AG09309 (cell line): Measurements from ENCODE around the gene SCUBE1.

Experiments
- DNase-seq: peaks from one replicate; pipeline ENCODE4 v3.0.0-alpha.2; 2010; ENCODE audit warnings: low read depth
- H3K4me3 ChIP-seq: 2 replicates; pipeline ENCODE4 v1.5.1; 2011; ENCODE audit warnings: mild to moderate bottlenecking, low read depth, low read length, moderate library complexity; ENCODE audit not compliant: control insufficient read depth
- TF ChIP-seq, protein P1 (sequence below): IDR thresholded peaks from 2 replicates; pipeline ENCODE4 v1.5.1; 2011; ENCODE audit warnings: mild to moderate bottlenecking, low read depth, low read length, inconsistent platforms; ENCODE audit not compliant: insufficient read depth, control insufficient read depth; ENCODE audit errors: missing control alignments

SCUBE1 gene

DNA sequence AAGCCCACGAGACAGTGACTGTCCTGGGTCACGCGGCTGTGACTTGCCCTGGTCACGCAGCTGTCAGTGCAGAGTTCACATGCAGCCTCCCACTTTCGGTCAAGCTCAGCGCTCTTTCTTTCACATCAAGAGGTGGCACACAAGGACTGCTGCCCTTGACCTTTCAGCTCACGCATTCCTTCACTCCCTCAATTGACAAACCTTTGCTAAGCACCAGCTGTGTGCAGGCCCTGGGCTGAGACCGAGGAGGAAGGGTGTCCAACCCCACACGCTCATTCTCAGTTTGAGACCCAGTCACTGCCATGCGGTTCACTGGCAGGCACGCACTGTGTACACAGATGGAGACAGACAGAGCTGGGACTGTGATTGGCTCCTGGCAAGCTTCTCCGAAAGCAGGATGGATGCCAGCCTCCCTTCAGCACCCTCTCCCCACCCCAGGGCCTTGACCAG lies 70.3 kb downstream of the SCUBE1 start:
- TF ChIP-seq, protein P1, sequence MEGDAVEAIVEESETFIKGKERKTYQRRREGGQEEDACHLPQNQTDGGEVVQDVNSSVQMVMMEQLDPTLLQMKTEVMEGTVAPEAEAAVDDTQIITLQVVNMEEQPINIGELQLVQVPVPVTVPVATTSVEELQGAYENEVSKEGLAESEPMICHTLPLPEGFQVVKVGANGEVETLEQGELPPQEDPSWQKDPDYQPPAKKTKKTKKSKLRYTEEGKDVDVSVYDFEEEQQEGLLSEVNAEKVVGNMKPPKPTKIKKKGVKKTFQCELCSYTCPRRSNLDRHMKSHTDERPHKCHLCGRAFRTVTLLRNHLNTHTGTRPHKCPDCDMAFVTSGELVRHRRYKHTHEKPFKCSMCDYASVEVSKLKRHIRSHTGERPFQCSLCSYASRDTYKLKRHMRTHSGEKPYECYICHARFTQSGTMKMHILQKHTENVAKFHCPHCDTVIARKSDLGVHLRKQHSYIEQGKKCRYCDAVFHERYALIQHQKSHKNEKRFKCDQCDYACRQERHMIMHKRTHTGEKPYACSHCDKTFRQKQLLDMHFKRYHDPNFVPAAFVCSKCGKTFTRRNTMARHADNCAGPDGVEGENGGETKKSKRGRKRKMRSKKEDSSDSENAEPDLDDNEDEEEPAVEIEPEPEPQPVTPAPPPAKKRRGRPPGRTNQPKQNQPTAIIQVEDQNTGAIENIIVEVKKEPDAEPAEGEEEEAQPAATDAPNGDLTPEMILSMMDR: no peak
- DNase-seq: no peak
- no peak overlapping the region for H3K4me3 ChIP-seq

DNA sequence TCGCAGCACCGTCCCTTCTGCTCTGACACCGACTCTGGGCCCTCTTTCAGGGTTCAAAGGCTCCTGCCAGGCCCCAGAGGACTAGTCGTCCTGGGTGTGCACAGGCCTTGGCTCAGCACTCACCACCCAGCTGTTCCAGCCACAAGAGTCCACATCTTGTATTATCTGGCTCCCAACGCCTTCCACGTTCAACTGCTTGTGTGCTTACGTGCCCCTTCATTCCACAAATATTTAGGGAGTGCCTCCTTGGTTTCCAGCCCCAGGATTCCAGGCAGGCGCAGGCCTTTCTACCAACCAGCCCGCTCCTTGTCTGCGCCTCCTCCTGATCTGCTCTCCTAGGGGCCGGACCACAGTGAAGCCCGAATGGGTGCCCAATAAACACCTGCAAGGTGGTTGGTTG lies 70.9 kb downstream of the SCUBE1 start:
- TF ChIP-seq, protein P1: no peak
- no peak for DNase-seq
- H3K4me3 ChIP-seq: no peak overlapping the region

DNA sequence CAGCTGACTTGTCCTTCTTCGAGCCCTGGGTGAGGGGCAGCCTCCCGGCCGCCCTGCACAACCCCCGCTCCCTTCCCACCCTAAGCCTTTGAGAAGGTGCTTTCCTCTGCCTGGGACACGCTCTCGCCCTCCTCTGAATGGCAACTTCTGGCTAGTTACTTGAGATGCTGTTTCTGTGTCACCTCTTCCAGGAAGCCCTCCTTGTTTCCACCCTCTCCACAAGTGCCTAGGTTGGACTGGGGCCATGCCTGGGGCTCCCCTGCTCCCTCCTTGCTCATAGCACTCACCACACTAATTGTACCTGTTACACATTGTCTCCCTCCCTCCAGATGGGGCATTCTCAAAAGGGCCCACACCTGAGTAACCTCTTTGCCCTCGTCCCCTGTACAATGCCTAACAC lies 72.2 kb downstream of the SCUBE1 start:
- DNase-seq: no peak
- no peak overlapping the region for H3K4me3 ChIP-seq
- TF ChIP-seq, protein P1: no peak

DNA sequence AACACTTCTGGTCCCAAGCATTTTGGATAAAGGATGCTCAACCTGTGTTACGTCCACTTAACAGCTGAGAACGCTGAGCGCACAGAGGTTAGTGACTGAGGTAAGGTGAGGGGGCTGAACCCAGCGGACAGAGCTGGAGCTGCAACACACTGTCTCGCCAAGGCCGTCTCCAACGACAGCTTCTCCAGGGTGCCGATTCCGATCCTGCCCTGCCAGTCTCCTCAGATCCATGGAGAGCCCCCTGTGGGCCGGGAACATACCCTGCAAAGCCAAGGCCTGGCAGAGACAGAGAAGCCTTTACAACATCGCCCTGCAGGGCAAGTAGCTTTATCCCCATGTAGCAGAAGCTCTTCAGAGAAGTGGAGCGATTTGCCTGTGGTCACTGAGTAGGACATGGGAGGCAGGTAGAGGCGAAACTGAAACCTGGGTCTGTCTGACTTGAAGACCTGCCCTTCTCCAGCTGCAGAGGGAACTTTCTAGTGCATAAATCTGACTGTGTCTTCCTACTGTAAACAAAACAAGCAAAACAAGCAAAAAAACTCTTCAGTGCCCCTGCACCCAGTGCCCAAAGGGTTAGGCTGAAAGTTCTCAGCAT lies 72.8 kb downstream of the SCUBE1 start:
- no peak overlapping the region for H3K4me3 ChIP-seq
- DNase-seq: no peak
- TF ChIP-seq, protein P1: peak; percentile 31

DNA sequence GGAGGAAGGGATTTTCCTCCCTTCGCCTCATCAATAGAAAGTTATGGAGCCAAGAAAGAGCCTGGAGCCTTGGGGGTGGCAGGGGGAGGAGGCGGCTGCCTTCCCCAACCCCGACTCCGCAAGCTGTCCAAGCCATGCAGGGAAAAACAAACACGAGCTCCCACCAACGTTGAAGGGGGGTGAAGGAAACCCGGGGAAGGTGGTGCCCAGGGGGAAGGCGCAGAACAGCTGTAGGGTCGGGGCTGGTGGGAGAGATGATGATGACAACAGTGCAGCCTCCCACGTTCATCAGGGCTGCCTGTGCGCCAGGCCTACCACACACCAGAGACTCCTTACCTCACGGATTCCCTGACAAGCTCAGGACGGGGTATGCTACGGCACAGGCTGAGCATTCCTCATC lies 73.5 kb downstream of the SCUBE1 start:
- H3K4me3 ChIP-seq: no peak overlapping the region
- no peak for DNase-seq
- TF ChIP-seq, protein P1: no peak

DNA sequence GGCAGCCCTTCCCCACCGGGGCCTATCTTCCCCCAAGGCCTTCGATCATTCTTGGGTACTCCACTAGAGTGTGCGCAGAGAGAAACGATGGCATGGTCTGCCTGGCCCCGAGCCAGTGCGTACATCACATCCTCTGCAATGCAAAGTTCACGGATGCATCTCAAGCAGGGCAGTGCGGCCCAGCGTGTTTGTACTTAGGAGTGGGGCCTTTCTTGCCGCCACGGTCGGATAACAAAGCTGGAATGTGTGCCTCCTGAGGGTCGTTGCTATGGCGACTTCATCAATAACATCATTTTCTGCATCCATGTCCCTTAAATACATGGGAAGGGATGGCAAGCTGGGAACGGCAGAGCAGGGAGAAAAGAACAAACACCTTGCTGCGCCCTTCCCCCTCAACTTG lies 73.9 kb downstream of the SCUBE1 start:
- H3K4me3 ChIP-seq: no peak overlapping the region
- no peak for DNase-seq
- TF ChIP-seq, protein P1: no peak

DNA sequence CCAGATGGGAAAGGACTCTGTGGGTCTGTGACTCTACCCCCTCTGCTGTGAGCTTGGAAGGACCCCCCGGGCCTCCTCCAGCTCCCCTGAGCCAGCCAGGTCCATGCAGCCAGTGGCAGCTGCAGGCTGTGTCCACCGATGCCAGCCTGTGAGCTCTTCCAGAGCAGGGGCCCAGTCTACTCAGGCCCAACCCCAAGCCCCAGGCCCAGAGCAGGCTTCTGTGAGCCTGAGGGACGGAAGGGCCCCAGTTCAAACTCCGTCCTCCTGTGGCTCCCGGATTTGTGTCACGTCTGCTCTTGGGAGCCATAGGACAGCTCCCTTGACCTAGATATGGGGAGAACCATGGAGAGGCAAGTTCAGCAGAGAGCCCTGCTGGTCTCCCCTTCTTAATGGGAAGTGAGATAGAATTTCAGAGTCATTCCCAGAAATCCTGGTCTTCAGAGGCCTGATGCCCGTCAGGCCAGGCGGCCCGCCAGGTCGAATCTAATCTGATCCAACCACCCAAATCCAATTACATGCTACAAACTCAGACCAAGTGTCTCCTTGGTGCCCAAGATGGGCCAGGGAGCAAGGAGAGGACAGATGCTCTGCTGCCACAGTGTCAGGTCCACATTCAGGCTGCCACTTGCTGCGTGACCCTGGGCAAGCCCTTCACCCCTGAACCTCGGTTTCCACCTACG lies 75.1 kb downstream of the SCUBE1 start:
- no peak overlapping the region for H3K4me3 ChIP-seq
- DNase-seq: no peak
- TF ChIP-seq, protein P1: no peak
